Lung microvascular endothelial cell (primary cell): ENCODE measurements around the gene PKMYT1. TPM values are rescaled to one million over a fixed set of nuclear protein-coding genes. Genes with fewer than 3 reads are reported as not detected.

Source experiments
- DNase-seq, 2 donors: peaks; one replicate each; pipeline versions ENCODE4 v3.0.0 to v3.0.0-alpha.2; 2010; ENCODE audit warnings: low read depth in 2 of 2
- total RNA-seq: library from RNA; depleted of rRNA; stranded (reverse); fragments of >200 nt; gene quantifications from 2 replicates; pipeline ENCODE4 v1.2.1, GENCODE V29; 2014

The PKMYT1 gene
- 0.99 and 2.0 TPM in 2 replicates for total RNA-seq

DNA sequence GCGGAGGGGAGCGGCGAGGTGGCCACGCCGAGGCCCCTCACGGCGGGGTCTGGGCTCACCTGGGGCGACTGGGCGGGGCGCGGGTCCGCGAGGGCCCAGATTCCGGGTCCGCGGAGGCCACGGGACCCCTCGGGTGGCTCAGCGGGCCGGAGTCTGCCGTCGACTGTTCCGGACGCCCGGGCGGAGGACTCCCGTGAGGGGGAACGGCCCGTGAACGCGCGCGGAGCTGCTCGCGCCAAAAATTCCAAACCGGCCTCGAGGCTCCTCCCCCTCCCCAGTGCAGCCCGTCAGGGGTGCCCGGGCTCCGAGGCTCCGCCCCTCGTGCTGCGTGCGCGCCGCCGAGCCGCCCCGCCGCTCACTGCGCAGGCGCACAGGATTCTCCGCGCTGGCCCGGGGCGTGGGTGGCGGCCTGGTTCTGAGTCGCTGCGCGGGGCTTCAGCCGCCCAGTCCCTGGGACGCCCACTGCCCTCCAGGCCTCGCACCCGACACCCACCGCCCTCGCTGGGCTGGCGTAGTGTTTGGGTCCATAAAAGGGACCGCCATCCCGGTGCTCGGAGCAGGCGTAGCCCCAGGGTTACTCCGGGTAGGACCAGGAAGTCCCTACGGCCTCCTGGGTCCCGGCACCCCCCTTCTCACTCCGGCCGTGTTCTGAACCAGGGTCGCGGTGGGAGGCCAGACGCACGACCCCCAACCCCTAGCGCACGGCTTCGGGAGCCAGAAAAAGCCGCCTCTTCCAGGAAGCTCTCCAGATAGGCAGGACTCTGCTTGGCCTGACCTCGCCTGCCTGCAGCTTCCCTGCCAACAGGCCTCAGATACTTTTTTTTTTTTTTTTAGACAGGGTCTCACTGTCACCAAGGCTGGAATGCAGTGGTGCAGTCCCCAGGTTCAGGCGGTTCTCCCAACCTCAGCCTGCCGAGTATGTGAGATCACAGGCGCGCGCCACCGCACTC lies at the start of gene PKMYT1:
PKMYT1 (minus strand) TSS at position 220 of the 950 bp plus-strand sequence. CDS start 789 bp downstream, outside the sequence.
- peak; percentile 86 to 91 for DNase-seq

GRCh38 chr16:3029491-3030221 lies 49.4 kb upstream of the PKMYT1 start:
- DNase-seq, result peak in 1 of 2 donors; percentile 26

DNA sequence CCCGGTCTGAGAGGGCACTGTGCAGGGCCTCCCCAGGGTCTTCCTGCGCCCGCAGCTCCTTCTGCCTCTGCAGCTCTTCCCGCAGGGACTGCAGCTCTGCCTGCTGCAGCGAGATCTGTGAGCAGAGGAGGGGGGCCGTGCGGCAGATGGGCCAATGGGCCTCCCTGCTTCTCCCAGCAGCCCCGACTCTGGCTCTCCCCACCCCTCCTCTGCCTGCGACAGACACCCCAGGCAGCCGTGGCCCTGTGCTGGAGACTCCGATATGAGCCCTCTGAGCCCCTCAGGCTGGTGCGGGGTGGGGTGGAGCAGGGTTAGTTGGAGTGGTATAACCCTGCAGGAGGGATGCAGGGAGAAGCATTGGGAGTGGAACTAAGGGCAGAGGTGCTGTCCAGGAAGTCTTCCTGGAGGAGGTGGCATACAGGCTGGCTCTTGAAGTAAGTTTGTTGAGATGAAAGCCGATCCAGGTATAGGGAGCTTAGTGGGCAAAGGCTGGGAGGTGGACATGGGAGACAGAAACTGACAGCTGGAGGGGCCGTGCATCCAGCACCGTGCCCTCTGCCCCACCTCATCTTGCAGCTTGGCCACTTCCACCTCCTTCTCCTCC lies 48.6 kb upstream of the PKMYT1 start:
- DNase-seq, result no peak

DNA sequence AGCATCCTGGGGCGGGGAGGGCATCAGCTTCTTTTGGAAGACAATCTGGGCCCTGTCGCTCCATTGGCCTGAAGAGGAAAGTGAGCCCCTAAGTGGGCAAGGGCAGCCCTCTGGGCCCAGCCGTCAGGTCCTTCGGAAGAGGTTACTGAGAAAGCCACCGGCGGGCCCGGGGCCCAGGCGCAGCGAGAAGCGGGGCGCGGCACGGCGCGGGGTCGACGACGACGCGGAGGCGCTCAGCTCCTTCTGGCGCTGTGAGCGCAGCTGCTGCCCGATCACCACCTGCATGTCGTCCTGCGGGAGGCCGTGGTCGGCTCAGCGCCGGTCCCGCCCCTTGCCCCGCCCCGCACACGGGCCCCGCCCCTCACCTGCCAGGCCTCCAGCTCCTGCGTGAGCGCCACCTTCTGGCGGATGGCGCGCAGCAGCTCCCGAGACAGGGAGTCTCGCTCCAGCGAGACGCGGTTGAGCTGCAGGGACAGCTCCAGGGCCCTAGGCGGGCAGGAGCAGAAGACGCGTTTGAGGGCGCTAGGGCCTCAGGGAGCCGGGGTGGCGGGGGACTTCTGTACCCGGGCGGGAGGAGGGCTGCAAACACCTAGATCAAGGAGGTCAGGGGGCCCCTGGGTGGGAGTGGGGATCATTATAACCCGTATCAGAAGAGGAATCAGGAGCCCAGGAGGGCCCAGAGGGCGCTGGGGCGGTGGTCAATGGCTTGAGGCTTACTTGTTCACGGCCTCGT lies 47.9 kb upstream of the PKMYT1 start:
- DNase-seq, result peak; percentile 69 to 87

GRCh38 chr16:3027489-3027795 lies 47.2 kb upstream of the PKMYT1 start:
- DNase-seq, result no peak

DNA sequence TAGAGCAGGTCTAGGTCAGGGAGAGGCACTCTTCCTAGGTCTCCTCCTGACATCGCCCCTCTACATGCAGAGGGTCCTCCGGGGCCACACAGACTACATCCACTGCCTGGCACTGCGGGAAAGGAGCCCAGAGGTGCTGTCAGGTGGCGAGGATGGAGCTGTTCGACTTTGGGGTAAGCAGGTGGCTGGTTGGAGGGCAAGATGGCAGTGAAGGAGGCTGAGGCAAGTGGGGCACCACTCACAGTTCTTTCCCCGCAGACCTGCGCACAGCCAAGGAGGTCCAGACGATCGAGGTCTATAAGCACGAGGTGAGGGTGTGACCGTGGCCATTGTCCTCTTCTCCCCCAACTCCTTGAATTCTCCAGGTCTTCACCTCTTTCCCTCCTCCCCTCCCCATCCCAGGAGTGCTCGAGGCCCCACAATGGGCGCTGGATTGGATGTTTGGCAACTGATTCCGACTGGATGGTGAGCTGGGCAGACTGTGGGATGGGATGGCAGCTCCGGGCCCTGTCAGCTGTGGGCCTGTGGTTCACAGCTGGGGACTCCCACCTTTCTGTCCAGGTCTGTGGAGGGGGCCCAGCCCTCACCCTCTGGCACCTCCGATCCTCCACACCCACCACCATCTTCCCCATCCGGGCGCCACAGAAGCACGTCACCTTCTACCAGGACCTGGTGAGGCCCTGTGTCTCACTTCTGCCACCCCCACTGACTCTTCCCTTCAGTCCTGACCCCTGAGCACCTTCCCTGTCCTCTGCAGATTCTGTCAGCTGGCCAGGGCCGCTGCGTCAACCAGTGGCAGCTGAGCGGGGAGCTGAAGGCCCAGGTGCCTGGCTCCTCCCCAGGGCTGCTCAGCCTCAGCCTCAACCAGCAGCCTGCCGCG lies 46.6 kb upstream of the PKMYT1 start:
- DNase-seq, result no peak

GRCh38 chr16:3026003-3026378 lies 45.7 kb upstream of the PKMYT1 start:
- no peak for DNase-seq

DNA sequence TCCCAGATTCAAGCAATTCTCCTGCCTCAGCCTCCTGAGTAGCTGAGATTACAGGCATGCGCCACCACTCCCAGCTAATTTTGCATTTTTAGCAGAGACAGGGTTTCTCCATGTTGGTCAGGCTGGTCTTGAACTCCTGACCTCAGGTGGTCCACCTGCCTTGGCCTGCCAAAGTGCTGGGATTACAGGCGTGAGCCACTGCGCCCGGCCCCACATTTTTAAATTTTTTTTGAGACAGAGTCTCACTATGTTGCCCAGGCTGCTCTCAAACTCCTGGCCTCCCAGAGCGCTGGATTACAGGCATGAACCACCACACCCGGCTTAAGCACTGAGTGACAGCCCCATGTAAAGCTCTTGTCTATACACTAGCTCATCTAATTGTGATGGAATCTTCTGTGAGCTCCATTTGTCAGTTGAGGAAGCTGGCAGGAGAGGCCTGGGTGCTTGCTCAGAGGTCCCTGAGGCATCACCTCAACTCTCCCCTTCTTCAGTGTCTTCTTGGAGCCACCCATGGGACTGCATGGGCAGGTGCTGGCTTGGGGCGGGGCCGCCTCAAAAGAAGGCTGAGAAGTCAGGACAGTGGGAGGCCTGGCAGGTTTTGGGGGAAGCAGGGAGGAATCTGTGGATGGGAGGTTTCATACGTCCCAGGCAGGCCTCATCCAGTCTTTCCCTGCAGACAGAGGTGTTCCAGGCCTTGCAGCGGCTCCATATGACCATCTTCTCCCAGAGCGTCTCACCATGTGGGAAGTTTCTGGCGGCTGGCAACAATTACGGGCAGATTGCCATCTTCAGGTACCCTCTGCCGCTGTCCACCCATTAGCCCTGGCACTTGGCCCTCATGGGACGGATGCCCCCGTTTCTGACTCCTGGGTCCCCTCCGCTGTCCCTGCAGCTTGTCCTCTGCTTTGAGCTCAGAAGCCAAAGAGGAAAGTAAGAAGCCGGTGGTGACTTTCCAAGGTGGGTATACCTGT lies 45.1 kb upstream of the PKMYT1 start:
- no peak for DNase-seq

- DNase-seq, result peak; percentile 99
Measured at GRCh38 chr16:3023669-3024478, 43.6 kb upstream of the PKMYT1 start, which contains the start of the genes HCFC1R1 and THOC6. Gene HCFC1R1, minus strand, starts transcription at chr16:3023942. Its CDS starts 1 bp downstream, at chr16:3023941. Gene THOC6, plus strand, starts transcription at chr16:3024035. Its CDS starts 292 bp downstream, at chr16:3024327.

DNA sequence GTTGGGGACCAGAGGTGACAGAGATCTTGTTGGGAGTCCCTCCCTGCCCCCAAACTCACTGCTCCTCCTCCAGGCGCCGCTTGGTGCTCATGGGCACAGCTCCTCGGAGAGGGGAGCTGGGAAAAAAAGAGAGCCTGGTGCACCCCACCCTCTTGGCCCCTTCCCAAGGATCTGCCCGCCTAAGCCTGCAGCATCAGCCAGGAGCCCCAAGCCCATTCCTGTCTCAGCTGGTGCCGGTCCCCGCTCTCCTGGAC lies 43.1 kb upstream of the PKMYT1 start:
- DNase-seq, result no peak

GRCh38 chr16:3022684-3023414 lies 42.6 kb upstream of the PKMYT1 start:
- no peak for DNase-seq

- peak; percentile 82 to 95 for DNase-seq
Measured at GRCh38 chr16:3022208-3022683, 42.0 kb upstream of the PKMYT1 start.

DNA sequence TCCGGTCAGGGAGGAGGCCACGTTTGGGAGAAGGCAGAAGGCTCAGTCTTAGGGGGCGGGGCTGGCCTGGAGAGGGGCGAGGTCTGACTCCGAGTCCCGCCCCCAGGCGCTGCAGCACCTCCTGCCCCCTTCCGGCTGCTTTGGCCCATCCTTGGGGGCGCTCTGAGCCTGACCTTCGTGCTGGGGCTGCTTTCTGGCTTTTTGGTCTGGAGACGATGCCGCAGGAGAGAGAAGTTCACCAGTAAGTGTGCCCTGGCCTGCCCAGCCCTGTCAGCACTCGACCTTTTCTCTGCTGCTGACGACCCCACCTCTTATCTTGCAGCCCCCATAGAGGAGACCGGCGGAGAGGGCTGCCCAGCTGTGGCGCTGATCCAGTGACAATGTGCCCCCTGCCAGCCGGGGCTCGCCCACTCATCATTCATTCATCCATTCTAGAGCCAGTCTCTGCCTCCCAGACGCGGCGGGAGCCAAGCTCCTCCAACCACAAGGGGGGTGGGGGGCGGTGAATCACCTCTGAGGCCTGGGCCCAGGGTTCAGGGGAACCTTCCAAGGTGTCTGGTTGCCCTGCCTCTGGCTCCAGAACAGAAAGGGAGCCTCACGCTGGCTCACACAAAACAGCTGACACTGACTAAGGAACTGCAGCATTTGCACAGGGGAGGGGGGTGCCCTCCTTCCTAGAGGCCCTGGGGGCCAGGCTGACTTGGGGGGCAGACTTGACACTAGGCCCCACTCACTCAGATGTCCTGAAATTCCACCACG lies 41.4 kb upstream of the PKMYT1 start:
- DNase-seq, result peak in 1 of 2 donors; percentile 77

- DNase-seq, result peak; percentile 87 to 91
Measured at GRCh38 chr16:3020604-3021448, 40.6 kb upstream of the PKMYT1 start.

GRCh38 chr16:3020247-3020603 lies 40.0 kb upstream of the PKMYT1 start, which contains the start of gene TNFRSF12A:
Gene TNFRSF12A, plus strand, starts transcription at chr16:3020368. Its CDS starts 30 bp downstream, at chr16:3020398.
- peak; percentile 78 to 79 for DNase-seq
